Measurements from ENCODE around the gene HTRA3.

Gene HTRA3

GRCh38 chr4:8269535-8270417 is at the start of gene HTRA3:
TSS of gene HTRA3 (plus strand) at chr4:8269754. CDS start at chr4:8269969, 215 bp downstream.
- no peak for DNase-seq (ENCODE audit: low spot score)

DNA sequence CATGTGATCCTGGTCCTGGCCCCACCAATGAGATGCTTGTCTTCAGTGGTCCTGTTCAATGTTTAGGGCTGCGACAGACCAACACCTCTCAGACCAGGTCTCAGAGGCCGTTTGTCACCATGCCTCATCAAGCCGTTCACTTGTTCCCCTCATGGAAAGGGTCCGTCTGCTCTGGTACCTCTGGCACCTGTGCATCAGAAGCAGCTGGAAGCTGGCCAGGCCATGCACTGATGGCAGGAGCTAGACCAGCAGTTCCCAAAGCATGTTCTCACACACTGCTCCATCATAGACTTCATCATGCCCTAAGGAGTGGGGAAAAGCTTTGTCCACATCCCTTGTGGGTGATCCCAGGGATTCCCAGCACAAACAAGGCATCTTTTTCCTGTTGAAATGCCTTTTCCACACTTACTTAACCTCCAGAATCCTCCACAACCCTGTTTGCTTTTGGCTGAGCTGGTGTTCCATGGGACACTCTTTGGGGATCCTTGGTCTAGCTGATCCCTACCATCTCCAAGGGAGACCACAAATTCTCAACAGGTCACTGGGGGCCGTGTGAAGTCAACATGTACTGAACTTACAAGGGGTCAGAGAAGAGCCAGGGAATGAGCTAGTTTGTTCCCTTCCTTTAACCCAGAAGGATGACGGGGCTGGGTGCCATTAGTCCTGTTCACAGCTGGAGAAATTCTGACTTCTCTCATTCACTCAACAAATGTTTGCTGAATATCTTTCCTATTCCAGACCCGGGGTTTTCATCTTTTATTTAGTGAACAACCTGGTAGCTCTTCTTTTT is 48.7 kb upstream of the HTRA3 start:
- no peak for DNase-seq (ENCODE audit: low spot score)

DNA sequence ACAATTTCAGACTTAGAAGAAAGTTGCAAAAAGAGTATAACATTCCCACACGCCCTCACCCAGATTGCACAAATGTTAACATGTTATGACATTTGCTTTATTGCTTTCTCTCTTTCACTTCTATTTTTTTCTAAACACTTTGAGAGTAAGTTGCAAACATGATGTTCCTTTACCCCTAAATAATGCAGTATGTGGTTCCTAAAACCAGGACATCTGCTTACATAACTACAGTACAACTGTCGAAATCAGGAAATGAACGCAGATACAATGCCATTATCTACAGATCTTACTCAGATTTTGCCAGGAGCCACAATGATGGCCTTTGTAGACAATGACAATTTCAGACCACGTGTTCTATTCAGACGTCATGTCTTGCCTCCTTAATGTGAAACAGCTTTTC is 48.1 kb upstream of the HTRA3 start:
- no peak for DNase-seq (ENCODE audit: low spot score)

DNA sequence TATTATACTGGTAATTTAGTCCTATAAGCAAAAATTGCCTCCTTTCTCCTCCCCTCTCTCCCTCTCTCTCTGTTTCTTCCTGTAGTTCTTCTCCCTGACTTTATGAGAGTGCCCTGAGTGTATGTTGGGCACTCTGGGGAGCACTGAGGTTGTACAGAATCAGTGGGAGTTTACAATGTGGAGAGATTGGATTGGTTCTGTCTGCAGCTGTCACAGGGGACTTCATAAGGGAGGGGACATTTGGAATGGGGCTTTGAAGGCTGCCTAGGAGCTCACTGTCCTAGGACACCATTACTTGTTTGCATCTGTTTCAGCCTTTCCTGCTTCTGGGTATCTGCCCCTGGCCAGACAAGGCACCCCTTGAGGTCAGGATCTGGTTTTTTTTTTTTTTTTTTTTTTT is 47.6 kb upstream of the HTRA3 start:
- no peak for DNase-seq (ENCODE audit: low spot score)

- no peak for DNase-seq (ENCODE audit: low spot score)
These were observed 46.8 kb upstream of the HTRA3 start for GRCh38 chr4:8222609-8223388.

GRCh38 chr4:8224267-8224974 is 45.1 kb upstream of the HTRA3 start:
- DNase-seq (ENCODE audit: low spot score): no peak

GRCh38 chr4:8224975-8225625 is 44.5 kb upstream of the HTRA3 start:
- DNase-seq (ENCODE audit: low spot score): no peak

DNA sequence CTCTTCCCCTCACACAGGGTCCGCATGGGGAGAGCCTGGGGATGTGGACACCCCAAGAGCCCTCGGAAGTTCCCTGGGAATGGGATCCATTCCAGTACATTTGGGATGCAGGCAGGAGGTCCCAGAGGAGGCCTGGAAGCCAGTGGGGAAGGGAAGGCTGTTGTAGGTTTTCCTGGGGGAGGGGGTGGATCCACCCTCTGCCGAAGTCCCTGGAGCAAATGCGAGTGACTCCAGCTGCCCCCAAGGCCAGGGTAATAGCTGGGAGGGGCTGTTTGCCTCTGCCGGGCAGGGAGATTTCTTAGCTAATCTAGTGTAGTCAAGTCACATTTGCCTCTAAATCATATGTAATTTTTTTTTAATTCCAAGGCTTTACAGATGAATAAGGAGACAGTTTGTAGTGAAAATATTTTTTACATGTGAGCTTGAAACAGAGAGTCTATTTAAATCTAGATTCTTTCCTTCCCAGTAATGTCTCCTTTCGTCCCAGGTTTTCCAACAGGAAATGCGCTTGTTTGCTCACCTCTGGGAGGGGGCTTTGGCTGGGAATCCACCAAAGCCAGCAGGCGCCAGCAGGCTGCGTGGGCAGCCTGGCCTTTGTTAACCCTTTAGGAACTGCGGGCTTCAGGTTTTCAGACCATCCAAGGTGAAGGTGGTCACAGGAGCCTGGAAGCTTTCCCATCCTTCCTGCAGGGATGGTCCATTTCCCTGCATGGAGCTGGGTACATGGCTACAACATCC is 43.7 kb upstream of the HTRA3 start:
- no peak for DNase-seq (ENCODE audit: low spot score)

- no peak for DNase-seq (ENCODE audit: low spot score)
These were observed 42.3 kb upstream of the HTRA3 start for GRCh38 chr4:8227201-8227770.

GRCh38 chr4:8227771-8228318 is 41.7 kb upstream of the HTRA3 start:
- no peak for DNase-seq (ENCODE audit: low spot score)

- peak; percentile 34 for DNase-seq (ENCODE audit: low spot score)
These were observed 41.0 kb upstream of the HTRA3 start for GRCh38 chr4:8228319-8229250.

- DNase-seq (ENCODE audit: low spot score): no peak
These were observed 40.1 kb upstream of the HTRA3 start for GRCh38 chr4:8229331-8229975.

- DNase-seq (ENCODE audit: low spot score): no peak
These were observed 39.5 kb upstream of the HTRA3 start for GRCh38 chr4:8230033-8230432.

GRCh38 chr4:8230891-8231290 is 38.7 kb upstream of the HTRA3 start:
- no peak for DNase-seq (ENCODE audit: low spot score)

DNA sequence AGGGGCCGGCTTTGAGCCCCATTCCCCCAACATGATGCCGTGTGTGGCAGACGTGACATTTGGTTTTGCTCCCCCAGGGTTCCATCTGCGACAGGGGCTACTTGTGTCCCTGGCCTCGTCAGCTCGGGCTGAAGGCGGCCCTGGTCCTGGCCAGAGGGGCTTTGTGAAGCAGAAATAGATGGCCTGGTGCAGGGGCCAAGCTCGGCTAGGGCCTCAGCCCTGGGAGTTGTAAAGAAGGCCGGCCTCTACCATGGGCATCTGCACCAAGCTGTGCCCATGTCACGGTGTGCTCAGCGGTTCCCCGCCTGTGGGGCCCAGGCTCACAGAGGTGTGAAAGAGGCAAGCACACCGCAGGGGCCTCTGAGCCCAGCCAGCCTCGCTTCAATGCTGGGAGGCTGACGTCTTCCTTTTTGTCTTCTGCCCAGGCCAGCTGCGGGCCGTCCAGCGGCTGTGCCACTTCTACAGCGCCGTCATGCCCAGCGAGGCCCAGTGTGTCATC is 38.0 kb upstream of the HTRA3 start:
- DNase-seq (ENCODE audit: low spot score): no peak

DNA sequence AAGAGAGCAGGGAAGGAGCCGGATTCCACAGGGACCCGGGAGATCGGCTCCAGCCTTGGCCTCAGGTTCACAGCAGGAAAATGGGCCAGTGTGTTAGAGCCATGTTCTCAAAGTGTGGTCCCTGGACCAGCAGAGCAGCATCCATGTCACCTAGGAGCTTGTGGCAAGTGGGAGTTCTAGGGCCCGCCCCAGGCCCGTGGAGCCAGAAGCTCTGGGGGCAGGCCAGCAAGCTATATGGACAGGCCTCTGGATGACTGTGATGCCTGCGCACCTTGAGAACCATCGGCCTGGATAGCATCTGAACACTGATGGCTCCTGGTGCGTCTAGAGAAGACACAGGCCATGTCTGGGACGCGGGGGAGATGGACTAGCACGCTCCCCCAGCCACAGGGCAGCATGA is 36.8 kb upstream of the HTRA3 start:
- no peak for DNase-seq (ENCODE audit: low spot score)

- DNase-seq (ENCODE audit: low spot score): no peak
These were observed 35.7 kb upstream of the HTRA3 start for GRCh38 chr4:8233672-8234484.

Data from cerebellar cortex (tissue), 1 donor.